Choroid plexus epithelial cell (primary cell): ENCODE results near the gene GBE1.

ENCODE experiments used
- DNase-seq: peaks from one replicate; pipeline ENCODE4 v3.0.0-alpha.2; 2010; ENCODE audit warnings: low read depth
- H3K4me3 ChIP-seq: 2 replicates; pipeline ENCODE4 v1.5.1; 2011; ENCODE audit warnings: low read depth, mild to moderate bottlenecking, control low read depth, low read length, moderate library complexity
- TF ChIP-seq, protein P1 (sequence below): conservative IDR thresholded peaks from 2 replicates; pipeline ENCODE4 v1.5.1; 2011; ENCODE audit warnings: low read depth, mild to moderate bottlenecking, control low read depth, inconsistent platforms, low read length, moderate library complexity

GBE1 gene

DNA sequence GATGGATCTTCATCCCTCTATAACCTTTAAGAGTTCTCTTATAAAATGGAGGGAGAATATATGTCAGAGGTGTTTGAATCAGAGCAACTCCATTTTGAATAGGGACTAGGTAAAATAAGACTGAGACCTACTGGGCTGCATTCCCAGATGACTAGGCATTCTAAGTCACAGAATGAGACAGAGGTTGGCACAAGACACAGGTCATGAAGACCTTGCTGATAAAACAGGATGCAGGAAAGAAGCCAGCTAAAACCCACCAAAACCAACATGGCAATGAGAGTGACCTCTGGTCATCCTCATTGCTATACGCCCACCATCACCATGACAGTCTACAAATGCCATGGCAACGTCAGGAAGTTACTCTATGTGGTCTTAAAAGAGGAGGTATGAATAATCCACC is 211.0 kb downstream of the GBE1 start:
- no peak overlapping the region for H3K4me3 ChIP-seq
- TF ChIP-seq, protein P1, sequence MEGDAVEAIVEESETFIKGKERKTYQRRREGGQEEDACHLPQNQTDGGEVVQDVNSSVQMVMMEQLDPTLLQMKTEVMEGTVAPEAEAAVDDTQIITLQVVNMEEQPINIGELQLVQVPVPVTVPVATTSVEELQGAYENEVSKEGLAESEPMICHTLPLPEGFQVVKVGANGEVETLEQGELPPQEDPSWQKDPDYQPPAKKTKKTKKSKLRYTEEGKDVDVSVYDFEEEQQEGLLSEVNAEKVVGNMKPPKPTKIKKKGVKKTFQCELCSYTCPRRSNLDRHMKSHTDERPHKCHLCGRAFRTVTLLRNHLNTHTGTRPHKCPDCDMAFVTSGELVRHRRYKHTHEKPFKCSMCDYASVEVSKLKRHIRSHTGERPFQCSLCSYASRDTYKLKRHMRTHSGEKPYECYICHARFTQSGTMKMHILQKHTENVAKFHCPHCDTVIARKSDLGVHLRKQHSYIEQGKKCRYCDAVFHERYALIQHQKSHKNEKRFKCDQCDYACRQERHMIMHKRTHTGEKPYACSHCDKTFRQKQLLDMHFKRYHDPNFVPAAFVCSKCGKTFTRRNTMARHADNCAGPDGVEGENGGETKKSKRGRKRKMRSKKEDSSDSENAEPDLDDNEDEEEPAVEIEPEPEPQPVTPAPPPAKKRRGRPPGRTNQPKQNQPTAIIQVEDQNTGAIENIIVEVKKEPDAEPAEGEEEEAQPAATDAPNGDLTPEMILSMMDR = no peak
- no peak for DNase-seq

DNA sequence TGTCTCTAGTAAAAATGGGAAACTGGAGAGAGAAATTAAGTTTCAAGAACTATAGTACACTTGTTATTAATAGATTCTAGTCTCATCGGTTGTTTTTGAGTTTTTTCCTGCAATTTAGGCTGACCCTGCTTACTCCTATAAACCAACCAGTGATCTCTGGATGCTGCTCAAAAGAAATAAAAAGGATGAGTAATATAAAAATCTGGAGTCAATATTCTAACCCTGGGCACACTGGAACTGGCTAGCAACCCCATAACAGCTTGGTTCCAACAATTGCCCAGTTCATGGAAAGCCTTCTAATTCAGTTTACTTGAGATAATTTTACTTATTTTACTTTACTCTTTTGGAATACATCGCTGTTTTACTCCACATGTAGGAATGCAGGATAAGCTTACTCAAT is 211.6 kb downstream of the GBE1 start:
- H3K4me3 ChIP-seq = no peak overlapping the region
- TF ChIP-seq, protein P1 = no peak
- no peak for DNase-seq

GRCh38 chr3:81549388-81549787 is 212.1 kb downstream of the GBE1 start:
- TF ChIP-seq, protein P1 = no peak
- no peak for DNase-seq
- no peak overlapping the region for H3K4me3 ChIP-seq

DNA sequence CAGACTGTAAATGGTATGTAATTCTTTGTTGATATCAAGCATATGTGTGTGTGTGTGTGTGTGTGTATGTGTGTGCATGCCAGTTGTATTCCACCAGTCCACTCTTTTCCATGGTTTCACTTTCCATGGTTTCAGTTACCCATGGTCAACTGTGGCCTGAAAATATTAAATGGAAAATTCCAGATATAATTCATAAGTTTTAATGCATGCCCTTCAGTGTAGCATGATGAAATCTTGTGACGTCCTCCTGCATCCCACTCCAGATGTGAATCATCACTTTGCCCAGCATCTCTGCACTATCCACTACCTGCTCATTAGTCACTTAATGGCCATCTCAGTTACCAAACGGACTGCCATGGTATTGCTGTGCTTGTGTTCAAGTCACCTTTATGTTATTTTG is 215.9 kb downstream of the GBE1 start:
- peak; percentile 39 for DNase-seq
- TF ChIP-seq, protein P1 = no peak
- no peak overlapping the region for H3K4me3 ChIP-seq

DNA sequence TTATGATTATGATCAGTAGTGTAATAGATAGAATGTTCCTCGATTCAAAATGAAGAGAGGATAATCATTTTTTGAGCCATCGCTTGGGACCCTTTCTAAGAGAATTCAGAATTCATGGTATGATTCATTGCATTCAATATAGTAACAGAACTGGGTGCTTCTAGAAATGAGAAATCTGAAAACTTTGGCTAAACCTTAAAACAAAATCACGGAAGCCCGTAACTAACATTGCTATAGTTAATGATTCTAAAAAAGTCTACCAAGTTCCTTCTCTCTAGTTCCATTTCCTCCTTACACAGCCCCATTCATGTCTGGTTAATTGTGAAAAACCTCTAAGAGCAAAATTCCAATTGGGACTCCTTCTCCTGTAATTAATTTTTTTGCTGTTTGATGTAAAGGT is 217.1 kb downstream of the GBE1 start:
- no peak overlapping the region for H3K4me3 ChIP-seq
- DNase-seq = no peak
- TF ChIP-seq, protein P1 = no peak

- H3K4me3 ChIP-seq = no peak overlapping the region
- no peak for DNase-seq
- TF ChIP-seq, protein P1 = no peak
Measured at GRCh38 chr3:81540787-81541186, 220.7 kb downstream of the GBE1 start.

DNA sequence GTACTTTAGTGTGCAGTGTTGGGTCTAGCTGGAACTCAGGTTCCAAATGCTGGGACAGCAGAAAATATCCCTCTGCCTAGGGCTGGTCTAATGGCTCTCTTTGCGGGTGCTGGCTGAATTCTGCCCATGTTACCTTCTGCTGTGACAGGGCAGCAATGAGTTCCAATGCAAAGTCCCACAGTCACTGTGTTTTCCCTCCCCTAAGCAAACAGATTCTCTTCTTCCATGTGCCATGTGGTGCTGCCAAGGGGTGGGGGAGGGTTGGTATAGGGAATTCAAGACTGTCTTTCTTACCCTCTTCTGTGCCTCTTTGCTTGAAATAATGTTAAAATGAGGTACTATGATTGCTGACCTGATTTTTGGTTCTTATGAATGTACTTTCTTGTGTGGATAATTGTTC is 229.6 kb downstream of the GBE1 start:
- H3K4me3 ChIP-seq = no peak overlapping the region
- TF ChIP-seq, protein P1 = no peak
- no peak for DNase-seq
